ENCODE measurements around the gene STAT1.

The STAT1 gene

GRCh38 chr2:191030521-191031154 is 16.7 kb upstream of the STAT1 start:
- DNase-seq = no peak

- no peak for DNase-seq
These were observed 15.4 kb upstream of the STAT1 start for GRCh38 chr2:191029280-191029950.

GRCh38 chr2:191026377-191026776 is 12.4 kb upstream of the STAT1 start:
- DNase-seq = no peak

- no peak for DNase-seq
These were observed 11.2 kb upstream of the STAT1 start for GRCh38 chr2:191025135-191025534.

GRCh38 chr2:191023235-191023679 is 9.3 kb upstream of the STAT1 start:
- peak in 1 of 2 experiments; percentile 51 for DNase-seq

- DNase-seq = peak; percentile 80 to 82
These were observed 6.9 kb upstream of the STAT1 start for GRCh38 chr2:191020742-191021381.

- peak; percentile 97 for DNase-seq
These were observed 6.3 kb upstream of the STAT1 start for GRCh38 chr2:191020221-191020741.

- no peak for DNase-seq
These were observed 5.4 kb upstream of the STAT1 start for GRCh38 chr2:191019376-191019775.

- DNase-seq = no peak
These were observed 4.7 kb upstream of the STAT1 start for GRCh38 chr2:191018643-191019119.

GRCh38 chr2:191018048-191018447 is 4.1 kb upstream of the STAT1 start:
- DNase-seq = no peak

GRCh38 chr2:191015831-191016230 is 1.9 kb upstream of the STAT1 start:
- no peak for DNase-seq

GRCh38 chr2:191015239-191015638 is 1.3 kb upstream of the STAT1 start:
- no peak for DNase-seq

GRCh38 chr2:191014653-191015020 is 666 bp upstream of the STAT1 start:
- DNase-seq = peak in 1 of 2 experiments; percentile 53

GRCh38 chr2:191013682-191013931 is 364 bp downstream of the STAT1 start:
- DNase-seq = peak in 1 of 2 experiments; percentile 51

- DNase-seq = no peak
These were observed 908 bp downstream of the STAT1 start for GRCh38 chr2:191012845-191013681.

- DNase-seq = no peak
These were observed 1.6 kb downstream of the STAT1 start for GRCh38 chr2:191012346-191012745.

GRCh38 chr2:191010887-191011885 is 2.8 kb downstream of the STAT1 start:
- DNase-seq = no peak

GRCh38 chr2:191009541-191010374 is 4.2 kb downstream of the STAT1 start:
- no peak for DNase-seq

- DNase-seq = no peak
These were observed 5.7 kb downstream of the STAT1 start for GRCh38 chr2:191008286-191008685.

- no peak for DNase-seq
These were observed 6.8 kb downstream of the STAT1 start for GRCh38 chr2:191006997-191007783.

Data from activated T-cell treated with anti-CD3 and anti-CD28 coated beads, Interleukin-2, amount 50 U/mL, for 48 hours (primary cell).